Caki2 (cell line): ENCODE measurements around the gene TEX29. TPM values are rescaled to one million over a fixed set of nuclear protein-coding genes. Genes with fewer than 3 reads are reported as not detected.

ENCODE experiments used
- DNase-seq: peaks from one replicate; pipeline ENCODE4 v3.0.0-alpha.2; 2015; ENCODE audit warnings: low read depth
- in situ Hi-C: cut with HindIII; loops from 2 replicates; pipeline ENCODE4 v1.10.0; 2016; ENCODE audit warnings: low sequenced_read_pairs, low pct_unique_long_range_greater_than_20kb, mixed read lengths
- total RNA-seq: library from RNA; depleted of rRNA; stranded (reverse); fragments of >200 nt; shearing (Covaris generic); gene quantifications from 2 replicates; pipeline ENCODE4 v1.2.3, GENCODE V29; 2014; ENCODE audit warnings: low replicate concordance; rRNA removed

Gene TEX29
- total RNA-seq, result not detected in 2 replicates

GRCh38 chr13:111319998-111320911, at the start of gene TEX29:
TEX29 (plus strand) TSS chr13:111320642; CDS start chr13:111320891, 249 bp downstream.
- in situ Hi-C loops, result no loop called here
- no peak for DNase-seq

- DNase-seq, result no peak
- in situ Hi-C loops, result no loop called here
Measured at GRCh38 chr13:111270765-111271698, 49.4 kb upstream of the TEX29 start.

- in situ Hi-C loops, result no loop called here
- DNase-seq, result no peak
Measured at GRCh38 chr13:111272117-111272516, 48.3 kb upstream of the TEX29 start.

DNA sequence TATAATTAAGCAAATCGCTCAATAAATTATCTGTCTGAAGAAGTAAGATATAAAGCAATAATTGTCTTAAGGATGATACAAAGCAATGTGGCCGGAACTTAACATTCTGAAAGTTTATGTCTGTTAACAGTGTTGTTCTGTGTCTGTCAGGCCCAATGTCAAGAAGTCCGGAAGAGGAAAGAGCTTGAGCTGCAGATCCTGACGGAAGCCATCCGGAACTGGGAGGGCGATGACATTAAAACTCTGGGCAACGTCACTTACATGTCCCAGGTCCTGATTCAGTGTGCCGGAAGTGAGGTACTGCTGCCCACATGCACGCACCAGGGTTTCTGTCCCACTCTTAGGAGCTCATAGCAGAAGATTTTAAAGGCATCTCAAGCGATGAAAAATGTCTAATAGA, 45.1 kb upstream of the TEX29 start:
- DNase-seq, result no peak
- in situ Hi-C loops, result no loop called here

DNA sequence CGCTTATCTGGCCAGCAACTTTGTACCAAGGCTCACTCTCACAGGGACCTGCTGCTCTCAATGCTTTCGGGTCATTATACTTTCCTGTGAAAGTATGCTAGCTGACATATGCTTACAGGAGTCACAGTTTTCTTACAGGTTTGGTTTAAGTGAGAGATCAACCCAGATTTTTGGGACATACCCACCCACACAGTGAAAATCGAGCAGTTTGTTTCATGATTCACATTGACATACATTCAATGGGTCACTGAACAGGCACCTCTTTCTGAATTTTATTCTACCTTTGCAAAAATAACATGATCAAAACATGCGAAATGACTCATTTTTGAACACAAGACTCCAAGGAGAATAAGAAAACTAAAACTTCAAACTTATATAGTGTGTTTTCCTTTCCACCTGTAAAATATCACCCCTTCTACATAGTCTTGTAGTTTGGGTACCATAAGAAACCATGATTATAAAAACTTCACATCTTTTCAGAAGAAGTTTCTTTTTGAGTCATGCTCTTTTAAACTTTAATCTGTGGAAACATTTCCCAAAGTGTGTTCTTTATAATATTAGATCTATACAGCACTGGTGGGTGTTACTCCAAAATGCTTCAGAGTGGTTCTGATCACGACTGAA, 44.3 kb upstream of the TEX29 start:
- DNase-seq, result no peak
- in situ Hi-C loops, result no loop called here

GRCh38 chr13:111278258-111278657, 42.2 kb upstream of the TEX29 start:
- no peak for DNase-seq
- in situ Hi-C loops, result no loop called here

GRCh38 chr13:111278743-111279652, 41.4 kb upstream of the TEX29 start:
- in situ Hi-C loops, result no loop called here
- no peak for DNase-seq

GRCh38 chr13:111280226-111280625, 40.2 kb upstream of the TEX29 start:
- no peak for DNase-seq
- in situ Hi-C loops, result no loop called here

- no peak for DNase-seq
- in situ Hi-C loops, result no loop called here
Measured at GRCh38 chr13:111280681-111281585, 39.5 kb upstream of the TEX29 start.

- in situ Hi-C loops, result no loop called here
- no peak for DNase-seq
Measured at GRCh38 chr13:111281751-111282311, 38.6 kb upstream of the TEX29 start.

GRCh38 chr13:111282425-111282824, 38.0 kb upstream of the TEX29 start:
- in situ Hi-C loops, result no loop called here
- no peak for DNase-seq

DNA sequence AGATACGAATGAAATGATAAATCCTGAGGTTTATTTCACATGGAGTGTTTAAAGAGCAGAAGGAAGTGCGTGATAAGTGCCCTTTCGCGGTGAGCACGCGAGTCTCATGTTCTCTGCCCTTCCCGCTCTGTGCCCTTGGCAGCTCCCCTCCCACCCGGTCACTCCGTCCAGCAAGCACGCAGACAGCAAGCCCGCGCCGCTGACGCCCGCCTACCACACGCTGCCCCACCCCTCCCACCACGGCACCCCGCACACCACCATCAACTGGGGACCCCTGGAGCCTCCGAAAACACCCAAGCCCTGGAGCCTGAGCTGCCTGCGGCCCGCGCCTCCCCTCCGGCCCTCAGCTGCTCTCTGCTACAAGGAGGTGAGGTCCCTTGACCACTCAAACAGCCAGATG, 37.4 kb upstream of the TEX29 start:
- in situ Hi-C loops, result no loop called here

GRCh38 chr13:111283457-111283856, 37.0 kb upstream of the TEX29 start:
- in situ Hi-C loops, result no loop called here
- no peak for DNase-seq

More for the DNA sequence above, 37.4 kb upstream of the TEX29 start:
- no peak for DNase-seq

GRCh38 chr13:111283991-111284390, 36.5 kb upstream of the TEX29 start:
- in situ Hi-C loops, result no loop called here
- no peak for DNase-seq

GRCh38 chr13:111284565-111284964, 35.9 kb upstream of the TEX29 start:
- in situ Hi-C loops, result no loop called here
- DNase-seq, result no peak

GRCh38 chr13:111286162-111286561, 34.3 kb upstream of the TEX29 start:
- in situ Hi-C loops, result no loop called here
- no peak for DNase-seq
